Measurements from ENCODE around the gene PLXNB2. TPM values are rescaled to one million over a fixed set of nuclear protein-coding genes. Genes with fewer than 3 reads are reported as not detected.

Gene PLXNB2
- polyA plus RNA-seq, 1 donor from 2014 or later, result 38.6 TPM

GRCh38 chr22:50272044-50272802 is 35.2 kb downstream of the PLXNB2 start:
- Histone ChIP-seq H3K9me3 (ENCODE audit: low read length) (no peaks in the 10 kb centered on the region), H3K27me3 (ENCODE audit: insufficient read depth, low read depth, low read length) (no peaks in the 10 kb centered on the region), H4K20me1 (ENCODE audit: insufficient read depth) (no peaks in the 10 kb centered on the region), H3K36me3 (ENCODE audit: insufficient read depth, low read length) (no peaks in the 10 kb centered on the region), H2AFZ (ENCODE audit: low read depth, low read length) (no peak overlapping the region), H3K9me2 (ENCODE audit: insufficient read depth, low read length) (no peaks in the 10 kb centered on the region), H3K27ac (ENCODE audit: low read length) (peak overlapping the region; percentile 52), H3K9ac (ENCODE audit: low read length) (peak overlapping the region; percentile 81), H3K4me3 (ENCODE audit: low read length) (peak overlapping the region; percentile 77), H3F3A (ENCODE audit: insufficient read depth, low read length, poor library complexity, severe bottlenecking) (no peaks in the 10 kb centered on the region), H3K4me2 (ENCODE audit: low read length) (no peak overlapping the region), H3K79me2 (replicated peaks; ENCODE audit: insufficient read depth, low read length) (no peaks in the 10 kb centered on the region)
- no peak for TF ChIP-seq RAD21 (conservative IDR thresholded peaks at IDR 0.05)
- TF ChIP-seq EZH2 (IDR thresholded peaks at IDR 0.05; ENCODE audit: borderline replicate concordance, insufficient read depth, low read length, poor library complexity, severe bottlenecking), result no peak
- TF ChIP-seq SMC3 (conservative IDR thresholded peaks at IDR 0.05; ENCODE audit: poor library complexity), result no peak
- TF ChIP-seq POLR2AphosphoS5 (IDR thresholded peaks at IDR 0.05), result no peak
- no peak for TF ChIP-seq MXI1 (conservative IDR thresholded peaks at IDR 0.05; ENCODE audit: poor library complexity, severe bottlenecking)
- TF ChIP-seq EP300 (conservative IDR thresholded peaks at IDR 0.05; ENCODE audit: poor library complexity, severe bottlenecking), result no peak
- TF ChIP-seq TAF1 (IDR thresholded peaks at IDR 0.05; ENCODE audit: low read depth), result no peak
- TF ChIP-seq, protein P1, sequence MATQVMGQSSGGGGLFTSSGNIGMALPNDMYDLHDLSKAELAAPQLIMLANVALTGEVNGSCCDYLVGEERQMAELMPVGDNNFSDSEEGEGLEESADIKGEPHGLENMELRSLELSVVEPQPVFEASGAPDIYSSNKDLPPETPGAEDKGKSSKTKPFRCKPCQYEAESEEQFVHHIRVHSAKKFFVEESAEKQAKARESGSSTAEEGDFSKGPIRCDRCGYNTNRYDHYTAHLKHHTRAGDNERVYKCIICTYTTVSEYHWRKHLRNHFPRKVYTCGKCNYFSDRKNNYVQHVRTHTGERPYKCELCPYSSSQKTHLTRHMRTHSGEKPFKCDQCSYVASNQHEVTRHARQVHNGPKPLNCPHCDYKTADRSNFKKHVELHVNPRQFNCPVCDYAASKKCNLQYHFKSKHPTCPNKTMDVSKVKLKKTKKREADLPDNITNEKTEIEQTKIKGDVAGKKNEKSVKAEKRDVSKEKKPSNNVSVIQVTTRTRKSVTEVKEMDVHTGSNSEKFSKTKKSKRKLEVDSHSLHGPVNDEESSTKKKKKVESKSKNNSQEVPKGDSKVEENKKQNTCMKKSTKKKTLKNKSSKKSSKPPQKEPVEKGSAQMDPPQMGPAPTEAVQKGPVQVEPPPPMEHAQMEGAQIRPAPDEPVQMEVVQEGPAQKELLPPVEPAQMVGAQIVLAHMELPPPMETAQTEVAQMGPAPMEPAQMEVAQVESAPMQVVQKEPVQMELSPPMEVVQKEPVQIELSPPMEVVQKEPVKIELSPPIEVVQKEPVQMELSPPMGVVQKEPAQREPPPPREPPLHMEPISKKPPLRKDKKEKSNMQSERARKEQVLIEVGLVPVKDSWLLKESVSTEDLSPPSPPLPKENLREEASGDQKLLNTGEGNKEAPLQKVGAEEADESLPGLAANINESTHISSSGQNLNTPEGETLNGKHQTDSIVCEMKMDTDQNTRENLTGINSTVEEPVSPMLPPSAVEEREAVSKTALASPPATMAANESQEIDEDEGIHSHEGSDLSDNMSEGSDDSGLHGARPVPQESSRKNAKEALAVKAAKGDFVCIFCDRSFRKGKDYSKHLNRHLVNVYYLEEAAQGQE (IDR thresholded peaks at IDR 0.05; ENCODE audit: borderline replicate concordance), result no peak
- no peak for TF ChIP-seq CTCF (IDR thresholded peaks at IDR 0.05; ENCODE audit: poor library complexity, severe bottlenecking)

DNA sequence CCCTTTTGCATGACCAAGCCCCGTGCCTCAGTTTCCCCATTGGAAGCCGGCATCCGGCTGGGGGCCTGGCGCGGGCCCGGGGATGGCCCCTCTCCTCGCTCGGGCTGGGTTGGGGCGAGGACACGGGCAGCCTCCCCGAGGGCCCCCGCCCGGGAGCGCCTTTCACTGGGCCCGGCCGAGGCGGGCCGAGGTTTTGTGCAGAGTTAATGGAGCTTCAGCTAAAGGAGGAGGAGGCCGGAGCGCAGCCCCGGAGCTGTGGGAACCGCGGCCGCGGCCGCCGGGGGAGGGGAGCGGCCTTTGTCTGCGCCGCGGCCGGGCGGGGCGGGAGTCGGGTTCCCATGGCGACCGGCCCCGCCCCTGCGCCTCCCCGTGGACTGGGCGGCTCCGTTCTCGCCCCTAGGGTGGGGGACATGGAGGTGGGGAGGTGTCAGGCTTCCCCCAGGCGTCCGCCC is 35.9 kb downstream of the PLXNB2 start:
- H3K27me3 ChIP-seq (ENCODE audit: insufficient read depth, low read depth, low read length), result no peaks in the 10 kb centered on the region
- H2AFZ ChIP-seq (ENCODE audit: low read depth, low read length), result no peak overlapping the region
- no peaks in the 10 kb centered on the region for H3K36me3 ChIP-seq (ENCODE audit: insufficient read depth, low read length)
- H3K4me2 ChIP-seq (ENCODE audit: low read length), result peak overlapping the region; percentile 86
- H3F3A ChIP-seq (ENCODE audit: insufficient read depth, low read length, poor library complexity, severe bottlenecking), result no peaks in the 10 kb centered on the region
- H3K9me2 ChIP-seq (ENCODE audit: insufficient read depth, low read length), result no peaks in the 10 kb centered on the region
- no peaks in the 10 kb centered on the region for H3K9me3 ChIP-seq (ENCODE audit: low read length)
- peak overlapping the region; percentile 81 for H3K9ac ChIP-seq (ENCODE audit: low read length)
- no peak for TF ChIP-seq TAF1 (IDR thresholded peaks at IDR 0.05; ENCODE audit: low read depth)
- TF ChIP-seq EP300 (conservative IDR thresholded peaks at IDR 0.05; ENCODE audit: poor library complexity, severe bottlenecking), result no peak
- TF ChIP-seq EZH2 (IDR thresholded peaks at IDR 0.05; ENCODE audit: borderline replicate concordance, insufficient read depth, low read length, poor library complexity, severe bottlenecking), result no peak
- TF ChIP-seq SMC3 (conservative IDR thresholded peaks at IDR 0.05; ENCODE audit: poor library complexity), result no peak
- TF ChIP-seq POLR2AphosphoS5 (IDR thresholded peaks at IDR 0.05), result peak; percentile 28
- TF ChIP-seq, protein P1 (IDR thresholded peaks at IDR 0.05; ENCODE audit: borderline replicate concordance), result no peak
- no peak for TF ChIP-seq RAD21 (conservative IDR thresholded peaks at IDR 0.05)
- no peak for TF ChIP-seq MXI1 (conservative IDR thresholded peaks at IDR 0.05; ENCODE audit: poor library complexity, severe bottlenecking)
- peak; percentile 62 for TF ChIP-seq CTCF (IDR thresholded peaks at IDR 0.05; ENCODE audit: poor library complexity, severe bottlenecking)
- no peaks in the 10 kb centered on the region for H3K79me2 ChIP-seq (replicated peaks; ENCODE audit: insufficient read depth, low read length)
- H3K27ac ChIP-seq (ENCODE audit: low read length), result peak overlapping the region; percentile 58
- no peaks in the 10 kb centered on the region for H4K20me1 ChIP-seq (ENCODE audit: insufficient read depth)
- H3K4me3 ChIP-seq (ENCODE audit: low read length), result peak overlapping the region; percentile 77

Data from neural cell (in vitro differentiated cells).